GM18499 (cell line): ENCODE results near the gene ETV7.
"Not testable (repeated sequence)": the region's sequence is repeated elsewhere in the genome, so short reads cannot be mapped to it uniquely, and the experiment has no call there.

ENCODE experiments used
- ATAC-seq: cut with Tn5 transposase; IDR thresholded peaks from one replicate; pipeline ENCODE4 v1.9.1; 2021; ENCODE audit warnings: moderate number of reproducible peaks; ENCODE audit not compliant: insufficient read depth, unreplicated experiment

Gene ETV7

DNA sequence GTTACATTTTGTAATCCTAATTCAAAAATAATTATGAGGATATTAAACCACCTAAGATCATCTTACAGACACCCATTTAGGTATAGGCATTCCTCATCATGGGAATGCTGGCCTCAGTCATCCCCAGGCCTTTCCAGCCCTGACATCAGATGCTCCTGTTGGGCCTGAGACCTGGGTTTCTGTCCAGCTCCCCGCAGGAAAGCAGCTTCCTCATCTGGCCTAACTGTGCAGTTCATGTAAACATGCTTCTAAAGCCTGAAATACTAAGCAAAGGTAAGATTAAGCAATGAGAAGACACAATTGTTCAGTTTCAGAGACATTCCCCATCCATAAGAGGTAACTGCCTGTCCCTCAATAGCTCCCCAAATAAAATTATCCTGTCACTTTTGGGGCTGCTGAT lies 19.0 kb downstream of the ETV7 start:
- no peak for ATAC-seq

- no peak for ATAC-seq
Measured at GRCh38 chr6:36367743-36368142, 19.7 kb downstream of the ETV7 start.

GRCh38 chr6:36364669-36365479 lies 22.6 kb downstream of the ETV7 start:
- no peak for ATAC-seq

DNA sequence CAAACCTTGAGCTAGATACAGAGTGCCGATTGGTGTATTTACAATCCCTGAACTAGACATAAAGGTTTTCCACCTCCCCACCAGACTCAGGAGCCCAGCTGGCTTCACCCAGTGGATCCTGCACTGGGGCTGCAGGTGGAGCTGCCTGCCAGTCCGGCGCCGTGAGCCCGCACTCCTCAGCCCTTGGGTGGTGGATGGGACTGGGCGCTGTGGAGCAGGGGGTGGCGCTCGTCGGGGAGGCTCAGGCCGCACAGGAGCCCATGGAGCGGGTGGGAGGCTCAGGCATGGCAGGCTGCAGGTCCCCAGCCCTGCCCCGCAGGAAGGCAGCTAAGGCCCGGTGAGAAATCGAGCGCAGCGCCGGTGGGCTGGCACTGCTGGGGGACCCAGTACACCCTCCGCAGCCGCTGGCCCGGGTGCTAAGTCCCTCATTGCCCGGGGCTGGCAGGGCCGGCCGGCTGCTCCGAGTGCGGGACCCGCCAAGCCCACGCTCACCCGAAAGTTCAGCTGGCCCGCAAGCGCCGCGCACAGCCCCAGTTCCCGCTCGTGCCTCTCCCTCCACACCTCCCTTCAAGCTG lies 23.3 kb downstream of the ETV7 start:
- not testable (repeated sequence) for ATAC-seq

DNA sequence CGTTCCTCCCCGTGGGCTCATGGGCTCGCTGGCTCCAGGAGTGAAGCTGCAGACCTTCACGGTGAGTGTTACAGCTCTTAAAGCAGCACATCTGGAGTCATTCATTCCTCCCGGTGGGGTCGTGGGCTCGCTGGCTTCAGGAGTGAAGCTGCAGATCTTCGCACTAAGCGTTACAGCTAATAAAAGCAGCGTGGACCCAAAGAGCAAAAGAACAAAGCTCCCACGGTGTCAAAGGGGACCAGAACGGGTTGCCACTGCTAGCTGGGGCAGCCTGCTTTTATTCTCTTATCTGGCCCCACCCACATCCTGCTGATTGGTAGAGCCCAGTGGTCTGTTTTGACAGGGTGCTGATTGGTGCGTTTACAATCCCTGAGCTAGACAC lies 24.1 kb downstream of the ETV7 start:
- ATAC-seq: not testable (repeated sequence)

DNA sequence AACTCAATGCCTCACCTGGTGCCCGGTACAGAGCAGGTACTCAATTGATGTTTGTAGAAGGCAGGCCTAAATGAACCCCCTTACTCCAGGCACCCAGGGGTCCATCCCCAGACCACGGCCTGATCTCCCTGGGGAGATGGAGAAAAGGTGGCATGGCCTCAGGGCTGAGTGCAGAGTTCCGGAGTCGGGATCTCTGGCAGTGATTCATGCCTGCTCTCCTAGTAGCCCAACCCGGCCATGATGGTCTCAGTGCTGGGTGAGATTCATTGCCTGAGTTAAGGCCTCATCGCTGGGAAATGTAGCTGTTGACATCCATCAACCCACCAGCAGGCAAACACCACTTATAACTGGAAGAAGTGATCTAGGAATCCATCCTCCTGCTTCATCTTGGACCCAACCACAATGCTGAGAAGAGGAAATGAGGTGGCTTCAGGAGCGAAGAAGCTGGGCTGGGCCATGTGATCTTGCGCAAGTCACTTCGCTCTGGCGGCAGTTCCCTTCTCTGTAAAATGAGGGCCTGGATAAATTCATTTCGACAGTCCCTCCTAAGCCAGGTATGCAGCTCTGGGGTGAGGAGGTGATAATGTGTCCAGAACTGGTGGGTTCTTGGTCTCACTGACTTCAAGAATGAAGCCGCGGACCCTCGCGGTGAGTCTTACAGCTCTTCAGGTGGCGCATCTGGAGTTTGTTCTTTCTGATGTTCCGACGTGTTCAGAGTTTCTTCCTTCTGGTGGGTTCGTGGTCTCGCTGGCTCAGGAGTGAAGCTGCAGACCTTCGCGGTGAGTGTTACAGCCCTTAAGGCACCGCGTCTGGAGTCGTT lies 24.7 kb downstream of the ETV7 start:
- ATAC-seq: no peak

DNA sequence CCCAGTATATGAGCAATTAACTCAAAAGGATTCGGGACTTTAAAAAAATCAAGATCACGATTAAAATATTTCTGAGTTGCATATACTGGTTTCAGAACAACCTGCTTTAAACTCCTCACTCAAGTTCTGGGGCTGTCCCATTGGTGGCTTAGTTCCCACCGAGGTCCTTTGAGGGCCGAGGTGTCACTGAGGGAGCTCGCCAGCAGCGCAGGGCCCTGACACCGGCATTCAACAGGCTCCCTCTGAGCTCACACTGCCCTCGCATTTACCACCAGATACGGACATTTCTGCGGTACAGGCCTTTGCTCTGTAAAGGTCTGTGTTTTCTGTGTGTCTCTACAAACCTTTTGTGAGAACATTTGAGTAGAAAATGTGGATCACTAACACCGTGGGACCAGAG lies 26.4 kb downstream of the ETV7 start:
- ATAC-seq: no peak

GRCh38 chr6:36360241-36361054 lies 27.0 kb downstream of the ETV7 start:
- no peak for ATAC-seq

GRCh38 chr6:36358226-36358915 lies 29.1 kb downstream of the ETV7 start:
- ATAC-seq: no peak

DNA sequence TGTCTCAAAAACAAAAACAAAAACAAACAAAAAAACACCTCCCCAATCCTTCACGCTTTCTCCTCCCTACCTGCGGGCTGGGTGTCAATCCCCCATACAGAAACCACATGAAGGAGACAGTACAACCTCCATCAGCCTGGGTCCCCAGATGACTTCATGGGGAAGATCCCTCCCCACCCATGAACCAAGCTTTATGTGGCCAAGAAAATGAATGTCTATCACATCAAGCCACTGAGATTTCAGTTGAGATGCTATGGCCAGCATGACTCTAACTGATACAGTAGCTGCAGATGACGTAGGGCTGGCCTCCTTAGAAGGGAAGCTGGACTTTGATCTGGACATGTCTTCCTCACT lies 29.6 kb downstream of the ETV7 start:
- no peak for ATAC-seq

DNA sequence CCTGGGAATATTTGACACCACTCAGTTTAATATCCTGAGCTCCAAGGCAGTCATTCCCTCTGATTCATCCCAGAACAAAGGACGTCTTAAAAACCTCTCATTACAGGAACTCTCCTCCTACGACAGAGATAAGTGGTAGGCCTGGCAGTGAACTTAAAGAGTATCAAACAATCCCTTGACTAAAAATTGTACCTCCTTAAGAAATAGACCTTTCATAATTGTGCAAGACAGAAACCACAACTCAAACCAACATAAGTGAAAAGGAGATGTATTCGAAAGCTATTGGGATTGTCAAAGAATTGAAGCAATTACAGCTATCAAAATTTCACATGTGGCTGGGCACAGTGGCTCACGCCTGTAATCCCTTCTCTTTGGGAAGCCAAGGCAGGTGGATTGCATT lies 31.6 kb downstream of the ETV7 start:
- ATAC-seq: no peak

- ATAC-seq: no peak
Measured at GRCh38 chr6:36353411-36353915, 34.0 kb downstream of the ETV7 start.

GRCh38 chr6:36352477-36353157 lies 34.9 kb downstream of the ETV7 start:
- ATAC-seq: no peak

DNA sequence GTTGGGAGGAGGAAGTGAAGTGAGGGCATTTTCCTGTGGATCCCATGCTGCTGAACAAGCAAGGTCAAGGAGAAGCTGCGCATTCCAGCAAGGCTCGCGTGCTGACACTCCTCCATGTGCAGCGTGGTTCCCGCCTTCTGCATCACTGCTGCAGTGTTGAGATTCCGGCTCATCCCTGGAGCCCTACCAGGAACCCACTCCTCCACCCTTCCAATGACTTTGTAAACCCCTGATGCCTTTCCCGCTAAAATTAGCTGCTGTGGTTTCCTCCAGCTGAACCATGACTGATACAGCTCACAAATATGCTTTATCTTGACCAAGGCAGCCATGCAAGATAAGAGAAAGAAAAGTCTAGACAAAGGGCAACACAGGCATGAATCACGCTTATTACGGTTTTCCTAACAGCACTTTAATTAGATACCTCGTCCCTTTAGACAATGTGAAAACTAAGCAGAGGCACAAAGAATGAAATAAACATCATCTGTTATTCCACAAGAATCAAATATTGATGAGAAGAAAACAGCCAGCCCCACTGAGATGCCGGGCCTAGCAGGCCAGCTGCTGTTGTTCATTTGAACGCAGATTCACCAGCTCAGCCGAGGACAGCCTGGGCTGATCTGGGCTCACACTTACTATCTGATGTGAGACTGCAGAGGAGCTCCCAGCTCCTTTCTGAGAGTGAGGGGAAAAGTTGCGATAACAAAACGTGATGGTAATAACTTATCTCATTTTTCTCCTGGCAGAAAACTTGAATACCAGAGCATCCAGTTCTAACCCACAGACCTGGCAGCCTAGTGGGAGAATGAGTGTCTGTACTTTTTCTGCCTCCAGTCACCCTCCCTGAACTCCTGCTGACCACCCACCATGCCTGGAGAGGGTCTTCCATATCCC lies 36.5 kb downstream of the ETV7 start:
- no peak for ATAC-seq

DNA sequence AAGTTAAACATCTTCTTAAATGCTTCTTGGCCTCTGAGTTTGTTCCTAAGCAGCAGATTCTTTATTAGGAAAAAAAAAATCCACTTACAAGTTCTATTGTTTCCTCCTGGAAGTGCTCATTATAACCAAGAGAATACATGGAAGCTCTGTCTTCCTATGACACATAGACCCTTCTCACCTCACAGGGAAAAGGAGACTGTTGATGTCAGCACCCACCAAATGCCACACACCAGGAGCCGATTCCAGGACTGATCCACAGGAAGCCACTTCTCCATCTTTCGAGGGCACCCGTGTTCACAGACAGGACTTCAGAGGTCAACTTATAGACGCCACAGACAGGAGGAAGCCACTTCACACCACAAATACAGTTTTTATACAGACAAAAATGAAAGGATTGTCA lies 37.4 kb downstream of the ETV7 start:
- no peak for ATAC-seq

GRCh38 chr6:36349240-36349639 lies 38.2 kb downstream of the ETV7 start:
- ATAC-seq: no peak

DNA sequence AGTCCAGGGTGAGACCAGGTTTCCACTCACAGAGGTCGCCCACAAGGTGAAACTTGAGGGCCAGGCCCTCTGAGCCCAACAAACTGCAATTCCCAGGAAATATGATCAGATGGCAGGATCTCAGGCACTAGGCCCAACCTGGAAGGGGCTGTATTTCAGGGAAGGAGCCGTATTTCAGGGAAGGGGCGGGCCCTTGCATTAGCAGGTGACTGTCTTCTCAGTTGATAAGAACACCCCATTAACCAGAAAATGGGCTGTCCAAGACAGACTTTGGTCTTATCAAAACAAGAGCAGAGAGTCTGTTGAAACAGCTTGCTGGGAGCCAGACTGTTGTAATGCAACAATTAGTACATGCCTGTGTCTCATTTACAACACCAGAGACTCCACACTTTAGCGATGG lies 39.8 kb downstream of the ETV7 start:
- no peak for ATAC-seq
